ENCODE measurements around the gene TUBB1. TPM values are rescaled to one million over a fixed set of nuclear protein-coding genes. Genes with fewer than 3 reads are reported as not detected.

Gene TUBB1
- total RNA-seq, 2 experiments from 2014 or later: not detected

GRCh38 chr20:59013959-59014608, 5.1 kb upstream of the TUBB1 start:
- no peaks in the 10 kb centered on the region for H3K27me3 Mint-ChIP-seq
- no peaks in the 10 kb centered on the region for H3K9me3 Mint-ChIP-seq (ENCODE audit: low read depth)
- H3K4me1 Mint-ChIP-seq: peaks cover 53% of the 10 kb centered on the region
- CTCF ChIA-PET: interaction anchor here (0.7 to 1.4 kb wide), 3 partner anchors 8 to 18 kb away, joined by 3 read pairs; partner anchors contain the start of gene ATP5F1E
- DNase-seq (peak; percentile 58), ATAC-seq (peak; percentile 60)
- H3K36me3 Mint-ChIP-seq: no peaks in the 10 kb centered on the region
- no peak overlapping the region for H3K4me3 Mint-ChIP-seq
- no peak overlapping the region for H3K27ac Mint-ChIP-seq

- DNase-seq: peak; percentile 33
Measured at GRCh38 chr20:59014680-59015389, 4.4 kb upstream of the TUBB1 start.

GRCh38 chr20:59015411-59015810, 3.8 kb upstream of the TUBB1 start:
- Mint-ChIP-seq H3K27me3 (no peaks in the 10 kb centered on the region), H3K9me3 (ENCODE audit: low read depth) (no peaks in the 10 kb centered on the region), H3K36me3 (no peaks in the 10 kb centered on the region), H3K4me3 (no peak overlapping the region), H3K27ac (no peak overlapping the region), H3K4me1 (peaks cover 52% of the 10 kb centered on the region)
- ATAC-seq (no peak), DNase-seq (peak; percentile 29)
- CTCF ChIA-PET: no interaction called here

More at GRCh38 chr20:59014680-59015389, 4.4 kb upstream of the TUBB1 start:
- H3K36me3 Mint-ChIP-seq: no peaks in the 10 kb centered on the region
- H3K4me3 Mint-ChIP-seq: no peak overlapping the region
- CTCF ChIA-PET: interaction anchor here (0.7 to 1.4 kb wide), 2 partner anchors 7 to 17 kb away, joined by 3 read pairs; no protein-coding TSS in a partner anchor
- no peak for ATAC-seq
- no peaks in the 10 kb centered on the region for H3K27me3 Mint-ChIP-seq
- no peak overlapping the region for H3K27ac Mint-ChIP-seq
- H3K4me1 Mint-ChIP-seq: peaks cover 53% of the 10 kb centered on the region
- no peaks in the 10 kb centered on the region for H3K9me3 Mint-ChIP-seq (ENCODE audit: low read depth)

GRCh38 chr20:59015812-59016711, 3.2 kb upstream of the TUBB1 start:
- Mint-ChIP-seq H3K36me3 (no peaks in the 10 kb centered on the region), H3K27ac (no peak overlapping the region), H3K4me3 (no peak overlapping the region), H3K9me3 (ENCODE audit: low read depth) (no peaks in the 10 kb centered on the region), H3K4me1 (peaks cover 50% of the 10 kb centered on the region), H3K27me3 (no peaks in the 10 kb centered on the region)
- peak; percentile 37 for DNase-seq
- ATAC-seq: no peak
- CTCF ChIA-PET: no interaction called here

- H3K4me3 Mint-ChIP-seq: no peak overlapping the region
- H3K4me1 Mint-ChIP-seq: peaks cover 43% of the 10 kb centered on the region
- CTCF ChIA-PET: interaction anchor here (1.3 kb wide), 1 partner anchor 25 kb away, joined by 3 read pairs; no protein-coding TSS in a partner anchor
- ATAC-seq (no peak), DNase-seq (peak; percentile 39)
- H3K36me3 Mint-ChIP-seq: no peaks in the 10 kb centered on the region
- H3K27ac Mint-ChIP-seq: peak overlapping the region; percentile 8
- no peaks in the 10 kb centered on the region for H3K9me3 Mint-ChIP-seq (ENCODE audit: low read depth)
- H3K27me3 Mint-ChIP-seq: no peaks in the 10 kb centered on the region
Measured at GRCh38 chr20:59016795-59017492, 2.3 kb upstream of the TUBB1 start.

- CTCF ChIA-PET: interaction anchor here (0.8 to 1.3 kb wide), 2 partner anchors 14 to 24 kb away, joined by 3 to 4 read pairs; partner anchors contain the start of gene ATP5F1E
- ATAC-seq (no peak), DNase-seq (peak; percentile 36)
- Mint-ChIP-seq H3K9me3 (ENCODE audit: low read depth) (no peaks in the 10 kb centered on the region), H3K36me3 (no peaks in the 10 kb centered on the region), H3K4me3 (no peak overlapping the region), H3K27me3 (no peaks in the 10 kb centered on the region), H3K4me1 (peaks cover 37% of the 10 kb centered on the region), H3K27ac (peak overlapping the region; percentile 8)
Measured at GRCh38 chr20:59017493-59018231, 1.6 kb upstream of the TUBB1 start.

- no peak overlapping the region for H3K27ac Mint-ChIP-seq
- CTCF ChIA-PET: interaction anchor here (0.8 kb wide), 1 partner anchor 13 kb away, joined by 4 read pairs; the partner anchor contains the start of gene ATP5F1E
- no peaks in the 10 kb centered on the region for H3K27me3 Mint-ChIP-seq
- H3K4me1 Mint-ChIP-seq: peaks cover 27% of the 10 kb centered on the region
- ATAC-seq (no peak), DNase-seq (peak; percentile 38)
- H3K4me3 Mint-ChIP-seq: no peak overlapping the region
- no peaks in the 10 kb centered on the region for H3K9me3 Mint-ChIP-seq (ENCODE audit: low read depth)
- peaks cover 5% of the 10 kb centered on the region for H3K36me3 Mint-ChIP-seq
Measured at GRCh38 chr20:59018817-59019216, 412 bp upstream of the TUBB1 start.

- H3K36me3 Mint-ChIP-seq: peaks cover 19% of the 10 kb centered on the region
- H3K4me3 Mint-ChIP-seq: no peak overlapping the region
- H3K27ac Mint-ChIP-seq: no peak overlapping the region
- no peaks in the 10 kb centered on the region for H3K9me3 Mint-ChIP-seq (ENCODE audit: low read depth)
- no peak for ATAC-seq
- peaks cover 14% of the 10 kb centered on the region for H3K4me1 Mint-ChIP-seq
- DNase-seq: peak; percentile 18
- CTCF ChIA-PET: no interaction called here
- no peaks in the 10 kb centered on the region for H3K27me3 Mint-ChIP-seq
Measured at GRCh38 chr20:59020938-59021551, 1.8 kb downstream of the TUBB1 start.

- Mint-ChIP-seq H3K4me3 (no peak overlapping the region), H3K36me3 (peaks cover 30% of the 10 kb centered on the region), H3K4me1 (peaks cover 16% of the 10 kb centered on the region), H3K9me3 (ENCODE audit: low read depth) (no peaks in the 10 kb centered on the region), H3K27me3 (no peaks in the 10 kb centered on the region), H3K27ac (no peak overlapping the region)
- ATAC-seq (no peak), DNase-seq (peak; percentile 28)
- CTCF ChIA-PET: interaction anchor here (1.1 kb wide), 1 partner anchor 8 kb away, joined by 3 read pairs; no protein-coding TSS in a partner anchor
Measured at GRCh38 chr20:59022754-59023153, 3.5 kb downstream of the TUBB1 start.

GRCh38 chr20:59023616-59024015, 4.4 kb downstream of the TUBB1 start:
- no peak overlapping the region for H3K4me3 Mint-ChIP-seq
- ATAC-seq: no peak
- DNase-seq: peak; percentile 31
- peaks cover 23% of the 10 kb centered on the region for H3K4me1 Mint-ChIP-seq
- H3K27ac Mint-ChIP-seq: no peak overlapping the region
- H3K9me3 Mint-ChIP-seq (ENCODE audit: low read depth): no peaks in the 10 kb centered on the region
- H3K36me3 Mint-ChIP-seq: peaks cover 36% of the 10 kb centered on the region
- H3K27me3 Mint-ChIP-seq: no peaks in the 10 kb centered on the region
- CTCF ChIA-PET: no interaction called here

GRCh38 chr20:59024111-59024530, 4.9 kb downstream of the TUBB1 start:
- no peaks in the 10 kb centered on the region for H3K27me3 Mint-ChIP-seq
- ATAC-seq: no peak
- peaks cover 41% of the 10 kb centered on the region for H3K36me3 Mint-ChIP-seq

GRCh38 chr20:59025086-59025485, 5.9 kb downstream of the TUBB1 start:
- ATAC-seq (no peak), DNase-seq (no peak)
- H3K27ac Mint-ChIP-seq: no peak overlapping the region
- no peaks in the 10 kb centered on the region for H3K9me3 Mint-ChIP-seq (ENCODE audit: low read depth)
- no peaks in the 10 kb centered on the region for H3K27me3 Mint-ChIP-seq
- peaks cover 37% of the 10 kb centered on the region for H3K4me1 Mint-ChIP-seq
- CTCF ChIA-PET: no interaction called here
- H3K4me3 Mint-ChIP-seq: no peak overlapping the region
- peaks cover 48% of the 10 kb centered on the region for H3K36me3 Mint-ChIP-seq

More at GRCh38 chr20:59024111-59024530, 4.9 kb downstream of the TUBB1 start:
- Mint-ChIP-seq H3K27ac (no peak overlapping the region), H3K9me3 (ENCODE audit: low read depth) (no peaks in the 10 kb centered on the region), H3K4me1 (peaks cover 28% of the 10 kb centered on the region), H3K4me3 (no peak overlapping the region)
- CTCF ChIA-PET: no interaction called here
- no peak for DNase-seq

Measured in activated CD8-positive, alpha-beta memory T cell treated with anti-CD3 and anti-CD28 coated beads, Interleukin-2, amount 10 ng/mL, durations not matched to agents 7 days and 5 days (primary cell).